Esophagus muscularis mucosa (tissue), 4 donors: ENCODE results near the gene CD47.

Source experiments
- EP300 ChIP-seq: sonication (generic); formaldehyde crosslinking; IDR thresholded peaks from one replicate; pipeline ENCODE4 v1.6.1; 2017; ENCODE audit warnings: antibody characterized with exemption
- POLR2A ChIP-seq: fragments of 450-650 bp; IDR thresholded peaks from one replicate; pipeline ENCODE4 v1.6.1; 2017; ENCODE audit warnings: antibody characterized with exemption, moderate library complexity, mild to moderate bottlenecking, low read depth
- TF ChIP-seq, protein P1 (sequence below), 3 experiments: fragments of 200-600 bp in 2 of 3; fragments of 450-650 bp in 1 of 3; sonication (generic) in 2 of 3; IDR thresholded peaks; one replicate each; pipeline ENCODE4 v1.5.1; 2017 to 2019; ENCODE audit warnings: antibody characterized with exemption in 3 of 3, mild to moderate bottlenecking in 2 of 3, moderate library complexity in 1 of 3

DNA sequence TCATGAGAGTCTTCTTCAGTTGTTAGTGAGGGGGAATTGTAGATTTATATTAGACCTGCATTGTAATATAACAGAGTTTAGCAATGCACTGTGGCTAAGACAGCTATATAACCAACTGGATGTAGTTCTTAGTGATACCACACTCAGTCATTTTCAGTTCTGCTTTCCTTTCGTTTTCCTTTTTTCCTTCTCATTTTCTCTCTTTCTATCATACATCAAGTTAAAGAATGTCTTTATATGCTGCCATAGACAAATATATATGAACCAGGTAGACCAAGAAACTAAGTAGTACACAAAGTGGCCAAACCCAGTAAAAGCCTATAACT, 43.7 kb upstream of the CD47 start:
- TF ChIP-seq, protein P1, sequence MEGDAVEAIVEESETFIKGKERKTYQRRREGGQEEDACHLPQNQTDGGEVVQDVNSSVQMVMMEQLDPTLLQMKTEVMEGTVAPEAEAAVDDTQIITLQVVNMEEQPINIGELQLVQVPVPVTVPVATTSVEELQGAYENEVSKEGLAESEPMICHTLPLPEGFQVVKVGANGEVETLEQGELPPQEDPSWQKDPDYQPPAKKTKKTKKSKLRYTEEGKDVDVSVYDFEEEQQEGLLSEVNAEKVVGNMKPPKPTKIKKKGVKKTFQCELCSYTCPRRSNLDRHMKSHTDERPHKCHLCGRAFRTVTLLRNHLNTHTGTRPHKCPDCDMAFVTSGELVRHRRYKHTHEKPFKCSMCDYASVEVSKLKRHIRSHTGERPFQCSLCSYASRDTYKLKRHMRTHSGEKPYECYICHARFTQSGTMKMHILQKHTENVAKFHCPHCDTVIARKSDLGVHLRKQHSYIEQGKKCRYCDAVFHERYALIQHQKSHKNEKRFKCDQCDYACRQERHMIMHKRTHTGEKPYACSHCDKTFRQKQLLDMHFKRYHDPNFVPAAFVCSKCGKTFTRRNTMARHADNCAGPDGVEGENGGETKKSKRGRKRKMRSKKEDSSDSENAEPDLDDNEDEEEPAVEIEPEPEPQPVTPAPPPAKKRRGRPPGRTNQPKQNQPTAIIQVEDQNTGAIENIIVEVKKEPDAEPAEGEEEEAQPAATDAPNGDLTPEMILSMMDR (IDR thresholded peaks at IDR 0.05) = no peak
- TF ChIP-seq POLR2A = no peak
- no peak for TF ChIP-seq EP300
